GM04504 (cell line): Measurements from ENCODE around the gene MIER2.

Experiments used
- DNase-seq: peaks from one replicate; pipeline ENCODE4 v3.0.0-alpha.2; 2012; ENCODE audit warnings: low read depth

MIER2 gene

DNA sequence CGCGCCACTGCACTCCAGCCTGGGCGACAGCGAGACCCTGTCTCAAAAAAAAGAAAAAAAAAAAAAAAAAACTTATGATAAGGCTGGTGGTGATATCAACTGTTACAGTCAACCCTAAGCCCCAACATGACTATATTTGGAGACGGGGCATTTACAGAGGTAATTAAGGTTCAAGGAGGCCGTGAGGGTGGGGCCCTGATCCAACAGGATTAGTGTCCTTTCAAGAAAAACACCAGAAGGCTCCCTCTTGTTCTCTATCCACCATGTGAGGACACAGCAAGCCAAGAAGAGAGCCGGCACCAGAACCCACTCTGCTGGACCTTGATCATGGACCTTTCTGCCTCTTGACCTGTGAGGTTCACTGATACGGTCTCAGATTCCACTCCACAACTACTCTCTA is 14.1 kb downstream of the MIER2 start:
- no peak for DNase-seq

DNA sequence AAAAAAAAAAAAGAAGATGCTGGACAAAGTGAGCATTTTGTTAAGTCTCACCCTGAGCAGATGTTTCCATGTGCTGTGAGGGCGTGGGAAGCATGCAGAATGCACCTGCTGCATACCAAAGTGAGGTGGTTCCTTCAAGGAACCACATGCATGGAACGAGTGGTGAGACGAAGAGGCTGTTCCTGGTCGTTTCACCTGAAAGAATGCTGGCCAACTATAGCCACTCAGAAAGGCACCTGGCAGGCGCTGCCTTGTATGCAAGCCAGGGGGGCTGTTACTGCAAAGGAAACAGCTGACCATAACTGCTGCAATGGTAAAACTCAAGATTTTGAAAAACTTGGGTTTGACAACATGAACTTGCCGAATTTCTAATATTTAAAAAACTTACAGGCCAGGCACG is 14.7 kb downstream of the MIER2 start:
- no peak for DNase-seq

DNA sequence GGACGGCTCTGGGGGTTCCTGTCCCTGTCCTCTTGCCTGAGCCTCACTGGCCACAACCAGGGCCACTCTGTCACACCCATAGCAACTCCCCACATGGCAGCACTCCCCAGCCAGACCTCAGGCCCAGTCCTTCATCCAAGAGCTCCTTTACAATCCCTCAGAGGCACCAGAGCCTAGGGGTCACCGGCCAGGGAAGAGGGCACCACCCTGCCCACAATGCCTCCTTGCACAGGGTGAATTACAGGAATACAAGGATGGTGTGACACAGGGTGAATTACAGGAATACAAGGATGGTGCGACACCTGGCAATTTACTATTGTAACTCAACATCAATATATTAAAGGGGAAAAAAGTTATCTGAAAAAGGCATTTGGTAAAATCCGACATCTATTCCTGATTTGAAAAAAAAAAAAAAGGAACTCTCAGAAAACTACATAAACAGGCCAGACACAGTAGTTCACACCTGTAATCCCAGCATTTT is 16.5 kb downstream of the MIER2 start:
- DNase-seq = no peak

DNA sequence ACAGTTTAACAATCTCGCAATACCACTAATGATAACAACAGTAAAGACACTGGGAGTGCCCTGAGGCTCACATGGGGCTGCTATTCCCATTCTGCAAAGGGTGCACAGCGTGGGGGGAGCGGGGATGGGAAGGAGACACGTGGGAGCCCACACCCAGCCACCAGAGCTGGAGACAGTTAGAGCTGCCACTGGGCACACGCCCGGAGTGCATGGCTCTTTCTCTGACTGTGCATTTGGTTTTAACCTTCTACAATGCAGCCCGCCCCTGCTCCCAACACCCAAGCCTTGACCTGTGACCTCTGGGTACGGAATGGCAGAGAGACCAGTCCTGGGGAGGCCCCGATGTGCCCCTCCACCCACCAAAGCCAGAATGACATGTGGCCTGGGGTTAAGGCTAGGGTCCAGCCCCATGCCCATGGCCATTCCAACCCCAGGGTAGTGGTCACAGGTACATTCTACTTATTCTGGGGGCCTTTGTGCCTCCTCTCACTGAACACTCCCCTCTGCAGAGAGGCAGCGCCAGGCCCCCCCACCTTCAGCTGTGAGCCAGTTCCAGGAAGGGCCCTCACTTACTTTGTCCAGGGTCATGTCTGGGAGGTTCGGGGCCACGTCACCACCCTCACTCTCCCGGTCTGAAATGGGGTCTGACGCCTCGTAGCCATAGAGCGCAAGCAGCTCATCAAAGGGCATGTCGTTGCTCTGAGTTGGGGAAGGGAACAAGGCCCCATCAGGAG is 17.1 kb downstream of the MIER2 start:
- DNase-seq = no peak

DNA sequence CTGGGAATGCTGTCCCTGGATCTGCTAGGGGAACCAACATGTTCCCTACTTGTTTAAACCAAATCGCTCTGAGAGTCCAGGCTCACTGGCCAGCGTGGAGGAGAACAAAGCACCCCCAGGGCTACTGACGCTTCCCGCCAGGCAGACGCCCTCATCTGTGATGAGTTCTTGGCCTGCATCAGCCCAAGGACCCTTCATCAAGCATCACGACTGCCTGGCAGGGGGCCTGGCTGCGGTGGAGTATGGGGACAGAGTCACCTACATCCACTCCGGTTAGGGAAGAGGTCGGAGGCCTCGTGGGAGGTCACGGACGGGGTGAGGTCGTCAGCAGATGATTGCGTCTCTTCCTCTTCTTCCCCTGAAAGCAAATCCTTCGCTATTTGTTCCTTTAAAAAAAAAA is 17.7 kb downstream of the MIER2 start:
- no peak for DNase-seq

DNA sequence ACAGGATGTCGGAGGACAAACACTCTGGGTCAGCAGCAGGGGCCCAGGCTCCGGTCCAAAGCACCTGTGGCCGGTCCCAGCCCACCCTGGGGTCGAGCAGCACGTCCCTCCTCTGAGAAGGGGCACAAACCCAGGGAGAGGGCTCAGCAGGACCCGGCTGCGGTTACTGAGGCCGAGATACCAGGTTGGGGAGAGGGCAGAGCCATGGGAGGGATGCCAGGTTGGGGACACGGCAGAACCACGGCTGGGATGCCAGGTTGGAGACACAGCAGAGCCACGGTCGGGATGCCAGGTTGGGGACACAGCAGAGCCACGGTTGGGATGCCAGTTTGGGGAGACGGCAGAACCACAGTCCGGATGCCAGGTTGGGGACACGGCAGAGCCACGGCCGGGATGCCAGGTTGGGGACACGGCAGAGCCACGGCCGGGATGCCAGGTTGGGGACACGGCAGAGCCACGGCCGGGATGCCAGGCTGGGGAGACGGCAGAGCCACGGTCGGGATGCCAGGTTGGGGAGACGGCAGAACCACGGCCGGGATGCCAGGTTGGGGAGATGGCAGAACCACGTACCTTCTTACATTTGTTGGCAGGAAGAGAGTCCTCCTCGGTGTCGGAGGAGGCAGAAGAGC is 18.5 kb downstream of the MIER2 start:
- no peak for DNase-seq

DNA sequence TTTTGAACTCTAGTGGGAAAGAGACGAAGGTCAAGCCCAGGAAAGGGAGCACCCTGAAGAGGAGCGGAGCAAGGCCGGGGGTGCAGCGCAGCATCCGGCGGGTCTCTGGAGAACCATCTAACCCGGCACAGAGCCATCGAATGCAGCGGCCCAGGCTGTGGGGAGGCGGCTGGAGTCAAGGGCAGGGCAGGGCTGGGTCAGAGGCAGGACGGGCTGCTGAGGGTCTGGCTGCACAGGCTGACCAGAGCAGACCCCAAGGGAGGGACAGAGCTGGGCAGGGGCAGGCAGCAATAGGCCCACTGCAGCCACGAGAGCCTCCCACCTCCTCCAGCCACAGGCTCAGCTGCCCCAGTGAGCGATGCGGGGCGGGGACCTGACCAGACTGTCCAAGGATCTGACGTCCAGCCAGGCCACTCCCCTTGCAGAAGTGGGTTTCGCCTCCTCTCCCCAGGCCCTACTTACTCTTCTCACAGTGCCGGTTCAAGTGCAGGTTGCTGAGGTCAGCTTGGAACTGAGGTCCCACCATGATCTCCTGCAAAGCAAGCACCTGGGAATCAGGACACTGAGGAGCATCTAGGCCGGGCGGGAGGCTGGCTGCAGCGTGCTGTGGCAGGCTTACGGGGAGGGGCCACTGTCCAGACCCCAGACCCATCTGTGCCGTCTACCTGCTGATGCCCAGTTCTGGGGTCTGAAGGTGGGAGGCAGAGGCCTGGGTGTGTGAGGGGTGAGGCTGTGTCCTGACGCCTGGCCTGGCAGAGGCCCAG is 19.2 kb downstream of the MIER2 start:
- no peak for DNase-seq

DNA sequence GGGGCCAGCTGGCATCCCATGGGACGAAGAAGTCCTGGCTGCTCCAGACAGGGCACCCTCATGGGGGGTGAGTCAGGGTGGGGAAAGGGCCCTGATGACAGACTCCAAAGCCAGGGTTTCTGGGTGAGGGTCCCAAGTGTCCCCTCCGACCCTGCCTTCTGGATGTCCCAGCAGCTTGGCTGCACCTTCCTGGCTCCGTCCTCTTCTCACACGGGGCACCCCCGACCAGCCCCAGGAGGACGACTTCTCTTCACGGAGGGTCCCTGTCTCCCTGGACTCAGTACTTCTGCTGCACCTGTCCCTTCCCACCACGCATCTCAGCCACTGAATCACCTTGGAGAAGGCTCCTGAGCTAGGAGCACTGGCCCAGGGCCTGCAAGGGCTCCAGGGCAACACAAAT is 19.9 kb downstream of the MIER2 start:
- no peak for DNase-seq

DNA sequence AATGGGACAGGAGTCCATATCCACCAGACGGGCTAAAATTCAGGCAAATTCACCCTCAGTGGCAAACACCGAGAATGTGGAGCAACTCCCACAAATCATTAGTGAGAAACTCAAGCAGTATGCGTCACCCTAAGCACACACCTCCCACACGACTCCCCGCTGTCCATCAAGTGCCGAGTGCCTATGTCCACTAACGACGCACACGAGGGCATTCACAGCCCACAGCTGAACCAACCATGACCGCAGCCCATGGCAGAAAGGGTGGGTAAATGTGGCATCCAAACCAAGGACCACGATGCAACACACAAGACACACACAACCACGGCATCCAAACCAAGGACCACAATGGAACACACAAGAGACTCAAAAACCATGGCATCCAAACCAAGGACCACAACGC is 22.0 kb downstream of the MIER2 start:
- no peak for DNase-seq

DNA sequence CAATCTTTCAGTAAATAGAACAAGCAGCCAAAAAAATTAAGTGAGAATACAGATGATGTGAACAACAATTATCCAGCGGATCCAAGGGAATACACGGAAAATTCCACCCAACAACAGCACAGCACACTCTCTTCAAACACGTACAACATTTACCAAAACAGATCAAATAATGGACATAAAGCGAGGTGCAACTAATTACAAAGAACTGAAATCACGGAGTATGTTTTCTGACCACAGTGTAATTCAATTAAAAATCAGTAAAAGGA is 26.2 kb downstream of the MIER2 start:
- no peak for DNase-seq

DNA sequence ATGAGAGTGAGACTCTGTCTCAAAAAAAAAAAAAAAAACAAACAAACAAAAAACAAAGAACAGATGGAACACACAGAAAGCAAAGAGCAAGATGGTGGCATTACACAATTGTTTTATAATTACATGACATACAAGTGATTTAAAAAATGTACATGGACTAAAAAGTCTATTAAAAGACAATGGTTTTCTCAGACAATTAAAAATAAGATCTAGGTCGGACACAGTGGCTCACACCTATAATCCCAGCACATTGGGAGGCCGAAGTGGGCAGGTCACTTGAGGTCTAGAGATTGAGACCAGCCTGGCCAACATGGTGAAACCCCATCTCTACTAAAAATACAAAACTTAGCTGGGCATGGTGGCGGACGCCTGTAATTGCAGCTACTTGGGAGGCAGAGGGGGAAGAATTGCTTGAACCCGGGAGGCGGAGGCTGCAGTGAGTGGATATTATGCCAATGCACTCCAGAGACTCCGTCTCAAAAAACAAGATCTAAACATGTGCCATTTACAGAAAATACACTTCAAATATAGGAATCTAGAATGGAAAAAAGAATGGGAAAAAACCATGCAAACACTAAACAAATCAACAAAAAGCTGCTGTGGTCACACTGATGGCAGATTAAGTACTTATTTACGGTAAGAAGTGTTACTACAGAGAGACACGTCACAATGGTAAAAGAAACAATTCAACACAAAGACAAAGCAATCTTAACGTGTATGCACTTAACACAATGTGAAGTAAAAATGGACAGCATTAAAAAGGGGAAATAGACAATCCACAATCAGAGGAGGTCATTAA is 26.7 kb downstream of the MIER2 start:
- DNase-seq = no peak

DNA sequence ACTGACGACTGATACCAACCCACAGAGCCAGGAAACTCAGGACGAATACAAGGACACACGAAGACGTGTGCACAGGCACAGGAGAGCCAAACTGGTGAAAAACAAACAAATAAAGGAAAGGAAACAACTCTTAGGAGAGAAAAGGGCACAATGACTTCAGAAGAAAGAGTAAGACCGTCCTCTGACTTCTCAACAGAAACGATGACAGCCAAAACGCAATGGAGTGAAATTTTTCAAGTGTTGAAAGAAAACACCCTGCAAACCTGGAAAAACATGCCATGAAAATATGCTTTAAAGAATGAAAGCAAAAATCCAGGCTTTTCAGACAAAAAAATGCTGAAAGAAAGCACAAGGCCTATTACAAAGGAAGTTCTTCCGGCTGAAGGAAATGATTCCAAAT is 28.8 kb downstream of the MIER2 start:
- no peak for DNase-seq

DNA sequence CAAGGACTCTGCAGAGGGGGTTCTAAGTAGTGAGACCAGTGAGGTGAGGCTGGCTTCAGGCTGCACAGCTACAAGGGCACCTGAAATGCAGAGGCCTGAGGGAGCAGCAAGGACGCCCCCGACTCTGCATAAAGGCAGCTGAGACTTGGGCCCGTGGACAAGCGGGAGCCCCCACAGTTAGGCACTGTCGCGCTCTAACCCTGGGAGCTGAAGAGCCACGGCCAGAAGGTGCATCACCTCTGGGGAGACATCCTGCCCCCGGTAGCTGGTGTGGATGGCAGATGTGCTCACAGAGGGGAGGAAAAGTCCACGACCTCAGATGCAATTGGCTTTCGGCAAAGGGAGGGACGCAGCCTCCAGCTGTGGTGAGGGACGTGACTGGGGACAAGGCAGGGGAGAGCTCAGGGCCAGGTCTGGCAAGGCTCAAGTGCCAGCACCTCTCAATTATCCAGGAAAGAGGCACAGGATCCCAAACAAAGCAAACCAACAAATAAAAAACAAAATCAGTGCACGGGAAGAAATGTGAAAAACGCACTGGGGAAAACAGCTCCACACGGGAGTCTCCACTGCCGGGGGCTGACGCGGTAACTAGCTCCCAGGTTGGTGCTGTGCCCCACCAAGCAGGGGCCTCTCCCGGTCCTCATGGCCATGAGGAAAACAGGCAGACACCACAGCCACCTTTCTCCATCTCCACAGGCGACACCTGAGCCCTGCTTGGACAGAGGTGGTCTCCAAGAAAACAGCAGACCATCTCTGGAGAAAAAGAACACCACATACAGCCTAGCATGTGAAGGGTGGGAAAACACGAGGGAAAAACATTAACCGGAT is 30.4 kb downstream of the MIER2 start:
- DNase-seq = no peak

DNA sequence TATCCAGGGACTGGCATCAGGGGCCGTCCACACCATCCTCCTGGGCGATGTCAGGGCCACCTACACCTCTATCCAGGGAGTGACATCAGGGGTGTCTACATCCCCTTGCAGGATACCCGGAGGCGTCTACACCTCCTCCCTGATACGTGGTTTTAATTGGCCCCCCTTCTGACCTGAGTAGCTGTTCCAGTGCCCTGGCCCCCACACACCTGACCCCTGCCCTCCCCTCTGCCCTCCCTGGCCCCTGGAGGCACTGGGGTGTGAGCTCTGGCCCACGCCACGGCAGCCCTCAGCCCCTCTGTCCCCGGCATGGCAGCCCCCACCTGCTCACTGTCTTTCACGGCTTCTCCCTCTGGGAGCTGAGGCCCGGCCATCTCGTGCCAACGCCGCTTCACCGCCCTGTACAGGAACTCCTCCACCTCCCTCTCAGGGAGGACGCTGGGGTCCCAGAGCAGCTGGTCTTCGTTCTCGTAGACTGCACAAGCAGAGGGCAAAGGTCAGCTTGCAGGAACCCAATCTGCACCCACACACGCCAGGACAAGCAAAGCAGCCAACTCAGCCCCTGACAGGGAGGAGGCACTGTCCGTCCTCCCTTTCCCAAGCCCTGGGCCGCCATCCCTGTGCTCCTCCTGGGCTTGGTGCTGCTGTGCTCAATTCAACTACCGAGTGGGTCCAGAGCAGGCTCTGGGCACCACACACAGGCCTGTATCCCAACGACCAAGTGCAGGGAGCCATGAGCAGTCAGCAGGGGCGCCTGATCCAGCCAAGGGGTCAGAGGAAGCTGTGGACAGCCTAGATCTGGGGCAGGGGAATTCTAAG is 31.2 kb downstream of the MIER2 start:
- DNase-seq = no peak

DNA sequence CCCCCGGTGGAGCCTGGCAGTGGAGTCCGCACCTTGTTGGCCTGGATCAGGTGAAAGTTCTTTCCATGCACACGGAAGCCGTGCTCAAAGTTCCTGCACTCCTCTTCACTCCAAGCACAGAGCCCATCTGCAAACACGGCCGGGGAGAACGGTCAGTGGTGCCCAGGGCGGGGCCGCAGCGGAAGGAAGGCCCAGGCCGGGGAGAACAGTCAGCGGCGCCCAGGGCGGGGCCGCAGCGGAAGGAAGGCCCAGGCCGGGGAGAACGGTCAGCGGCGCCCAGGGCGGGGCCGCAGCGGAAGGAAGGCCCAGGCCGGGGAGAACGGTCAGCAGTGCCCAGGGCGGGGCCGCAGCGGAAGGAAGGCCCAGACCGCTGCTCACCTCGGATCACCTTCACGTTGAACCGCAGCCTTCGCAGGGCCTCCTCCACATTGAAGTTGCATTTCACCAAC is 32.8 kb downstream of the MIER2 start:
- DNase-seq = no peak

DNA sequence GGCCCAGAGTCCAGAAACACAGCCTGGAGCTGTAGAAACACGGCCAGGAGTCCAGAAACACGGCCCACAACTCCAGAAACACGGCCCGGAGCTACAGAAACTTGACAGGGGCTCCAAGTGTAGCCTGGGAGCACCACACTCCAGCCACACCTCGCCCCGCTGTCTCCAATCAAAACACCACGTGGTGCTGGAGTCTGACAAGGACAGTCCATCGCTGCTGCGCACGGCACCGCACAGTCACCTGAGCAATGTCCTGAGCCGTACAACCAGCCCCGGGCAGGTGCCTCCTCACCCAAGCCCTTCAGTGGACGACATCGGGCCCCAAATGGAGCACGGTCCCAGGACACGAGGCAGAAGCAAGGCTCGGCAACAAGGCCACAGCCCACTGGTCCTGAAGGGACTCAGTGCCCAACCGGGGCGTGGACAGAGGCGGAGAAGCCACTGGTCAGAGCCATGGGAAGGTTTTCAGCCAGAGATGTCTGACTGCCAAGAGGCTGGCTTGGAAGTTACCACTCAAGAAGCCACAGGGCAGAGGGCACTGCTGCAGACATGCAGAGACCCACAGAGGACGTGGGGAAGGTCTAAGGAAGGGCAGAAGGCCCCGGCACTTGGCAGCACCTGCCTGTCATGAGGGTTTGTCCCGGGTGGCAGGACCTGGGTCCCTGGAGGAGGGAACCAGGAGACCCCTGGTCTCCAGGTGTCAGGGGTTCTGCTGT is 33.7 kb downstream of the MIER2 start:
- no peak for DNase-seq

DNA sequence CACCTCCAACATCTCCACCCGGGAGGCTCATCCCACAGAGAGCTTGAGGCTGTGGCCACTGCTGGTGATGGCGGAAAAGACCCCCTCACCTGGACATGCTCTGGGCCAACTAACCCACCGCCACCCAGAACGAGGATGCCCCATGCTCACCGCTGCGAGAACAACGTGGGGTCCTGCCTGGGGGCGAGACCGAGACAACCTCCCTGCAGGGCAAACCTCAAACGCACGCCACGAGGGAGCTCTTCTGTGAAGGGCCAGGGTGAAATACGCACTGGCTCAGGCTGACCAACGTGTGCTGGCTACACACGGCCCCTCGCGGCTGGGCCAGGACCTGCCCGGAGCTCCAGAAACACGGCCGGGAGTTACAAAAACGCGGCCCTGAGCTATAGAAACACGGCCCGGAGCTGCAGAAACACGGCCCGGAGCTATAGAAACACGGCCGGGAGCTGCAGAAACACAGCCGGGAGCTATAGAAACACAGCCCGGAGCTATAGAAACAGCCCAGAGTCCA is 34.4 kb downstream of the MIER2 start:
- no peak for DNase-seq

DNA sequence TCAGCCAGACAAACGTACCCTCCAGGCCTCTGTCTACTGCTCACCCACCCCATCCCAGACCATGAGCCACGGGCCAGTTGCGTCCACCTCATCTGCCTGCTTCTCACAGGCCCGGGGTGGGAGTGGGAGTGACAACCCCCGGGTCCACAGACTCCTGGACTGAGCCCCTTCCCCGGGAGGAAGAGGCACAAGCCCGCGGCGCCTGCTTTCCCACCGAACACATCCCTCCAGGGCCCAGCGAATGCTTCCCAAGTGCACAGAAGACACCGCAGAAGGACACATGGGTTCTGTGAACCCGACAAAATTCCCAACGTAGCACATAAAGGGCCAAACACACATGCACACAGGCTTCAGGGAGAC is 35.4 kb downstream of the MIER2 start:
- no peak for DNase-seq

DNA sequence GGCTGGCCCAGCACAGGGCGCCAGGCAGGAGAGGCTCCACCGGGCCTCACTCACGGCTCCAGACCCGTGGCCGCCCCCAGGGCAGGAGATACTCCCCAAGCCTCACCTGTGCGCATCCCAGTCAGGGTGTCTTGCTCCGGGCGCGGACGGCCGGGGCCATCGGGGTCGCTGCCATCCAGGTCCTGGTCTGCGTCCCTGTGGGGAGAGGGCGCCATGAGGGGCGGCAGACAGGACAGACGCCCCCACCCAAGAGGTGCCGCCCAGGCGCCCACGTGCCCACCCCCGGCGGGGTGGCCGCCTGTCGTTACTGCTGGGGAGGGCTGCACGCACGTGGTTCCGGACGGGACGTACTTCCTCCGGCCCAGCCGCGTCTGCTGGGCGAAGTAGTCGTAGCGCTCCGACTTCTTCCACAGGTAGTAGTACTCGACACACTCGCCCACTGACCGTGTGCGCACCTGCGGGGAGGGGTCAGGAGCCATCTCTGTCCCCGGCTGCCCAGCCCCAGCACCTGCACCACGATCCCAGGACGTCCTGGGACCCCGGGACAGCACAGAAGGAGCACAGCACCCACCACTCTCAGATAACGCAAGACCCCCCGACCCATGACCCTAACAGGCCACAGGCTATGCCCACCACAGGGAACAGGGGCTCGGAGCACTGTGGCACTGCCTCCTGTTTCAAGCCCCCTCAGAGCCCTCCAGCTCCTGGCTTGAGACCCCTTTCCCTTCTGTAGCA is 36.0 kb downstream of the MIER2 start:
- no peak for DNase-seq
